ENCODE data around the gene GSE1. TPM values are rescaled to one million over a fixed set of nuclear protein-coding genes. Genes with fewer than 3 reads are reported as not detected.

GSE1 gene
- total RNA-seq, 1 donor from 2014 or later: 120 TPM

DNA sequence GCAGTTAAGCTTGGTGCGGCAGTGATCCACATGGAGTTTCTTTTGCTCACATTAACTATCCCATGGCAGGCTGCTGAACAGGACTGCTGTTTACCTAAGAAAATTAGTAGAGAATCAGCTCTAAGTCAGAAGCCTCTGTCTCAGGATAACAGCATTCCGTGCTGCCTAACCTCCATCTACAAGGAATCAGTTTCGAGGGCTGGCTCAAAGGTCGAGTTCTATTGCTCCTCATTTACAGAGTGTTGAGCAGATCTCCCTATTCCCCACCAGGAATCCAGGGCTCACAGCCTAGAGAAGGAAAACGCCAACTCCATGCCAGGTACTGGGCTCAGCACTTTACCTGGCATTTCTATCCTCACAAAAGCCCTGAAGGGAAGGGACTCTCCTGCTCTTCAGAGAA, 65.7 kb downstream of the GSE1 start:
- no peak for DNase-seq (ENCODE audit: low spot score in 2 of 2)
- TF ChIP-seq, protein P1, sequence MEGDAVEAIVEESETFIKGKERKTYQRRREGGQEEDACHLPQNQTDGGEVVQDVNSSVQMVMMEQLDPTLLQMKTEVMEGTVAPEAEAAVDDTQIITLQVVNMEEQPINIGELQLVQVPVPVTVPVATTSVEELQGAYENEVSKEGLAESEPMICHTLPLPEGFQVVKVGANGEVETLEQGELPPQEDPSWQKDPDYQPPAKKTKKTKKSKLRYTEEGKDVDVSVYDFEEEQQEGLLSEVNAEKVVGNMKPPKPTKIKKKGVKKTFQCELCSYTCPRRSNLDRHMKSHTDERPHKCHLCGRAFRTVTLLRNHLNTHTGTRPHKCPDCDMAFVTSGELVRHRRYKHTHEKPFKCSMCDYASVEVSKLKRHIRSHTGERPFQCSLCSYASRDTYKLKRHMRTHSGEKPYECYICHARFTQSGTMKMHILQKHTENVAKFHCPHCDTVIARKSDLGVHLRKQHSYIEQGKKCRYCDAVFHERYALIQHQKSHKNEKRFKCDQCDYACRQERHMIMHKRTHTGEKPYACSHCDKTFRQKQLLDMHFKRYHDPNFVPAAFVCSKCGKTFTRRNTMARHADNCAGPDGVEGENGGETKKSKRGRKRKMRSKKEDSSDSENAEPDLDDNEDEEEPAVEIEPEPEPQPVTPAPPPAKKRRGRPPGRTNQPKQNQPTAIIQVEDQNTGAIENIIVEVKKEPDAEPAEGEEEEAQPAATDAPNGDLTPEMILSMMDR (IDR thresholded peaks at IDR 0.05): no peak
- intact Hi-C loops (cut with DNase I): no loop called here
- Histone ChIP-seq H3K9me3 (no peaks in the 10 kb centered on the region), H3K27me3 (no peaks in the 10 kb centered on the region), H3K4me1 (no peaks in the 10 kb centered on the region), H3K36me3 (peaks cover 0 to 15% of the 10 kb centered on the region in 2 donors), H3K4me3 (no peak overlapping the region), H3K27ac (no peak overlapping the region)

DNA sequence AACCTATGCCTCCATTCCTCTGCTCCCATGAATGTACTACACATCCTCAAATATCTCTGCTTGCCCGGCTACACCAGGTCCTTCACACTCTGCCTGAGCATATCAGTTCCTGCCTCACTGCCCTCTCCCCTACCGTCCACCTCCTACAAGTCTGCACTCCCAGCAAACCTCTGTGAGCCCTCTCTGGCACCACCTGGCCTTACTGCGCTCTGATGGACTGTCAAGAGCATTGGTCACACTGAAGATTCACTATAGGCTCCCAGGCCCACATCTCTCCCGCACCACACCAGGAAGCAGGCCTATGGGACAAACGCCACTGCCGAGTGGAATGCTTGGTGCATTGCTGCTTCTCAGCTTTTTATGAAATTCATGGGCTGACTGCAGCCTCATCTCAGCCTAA, 66.7 kb downstream of the GSE1 start:
- peaks cover 0 to 7% of the 10 kb centered on the region in 2 donors for H3K36me3 ChIP-seq
- no peaks in the 10 kb centered on the region for H3K27me3 ChIP-seq
- intact Hi-C loops (cut with DNase I): loop anchor here (2.0 kb wide), 1 partner anchor 17 kb away; no protein-coding TSS in a partner anchor
- TF ChIP-seq, protein P1 (IDR thresholded peaks at IDR 0.05): no peak
- no peak overlapping the region for H3K27ac ChIP-seq
- no peaks in the 10 kb centered on the region for H3K9me3 ChIP-seq
- no peaks in the 10 kb centered on the region for H3K4me1 ChIP-seq
- DNase-seq (ENCODE audit: low spot score in 2 of 2): no peak
- no peak overlapping the region for H3K4me3 ChIP-seq

DNA sequence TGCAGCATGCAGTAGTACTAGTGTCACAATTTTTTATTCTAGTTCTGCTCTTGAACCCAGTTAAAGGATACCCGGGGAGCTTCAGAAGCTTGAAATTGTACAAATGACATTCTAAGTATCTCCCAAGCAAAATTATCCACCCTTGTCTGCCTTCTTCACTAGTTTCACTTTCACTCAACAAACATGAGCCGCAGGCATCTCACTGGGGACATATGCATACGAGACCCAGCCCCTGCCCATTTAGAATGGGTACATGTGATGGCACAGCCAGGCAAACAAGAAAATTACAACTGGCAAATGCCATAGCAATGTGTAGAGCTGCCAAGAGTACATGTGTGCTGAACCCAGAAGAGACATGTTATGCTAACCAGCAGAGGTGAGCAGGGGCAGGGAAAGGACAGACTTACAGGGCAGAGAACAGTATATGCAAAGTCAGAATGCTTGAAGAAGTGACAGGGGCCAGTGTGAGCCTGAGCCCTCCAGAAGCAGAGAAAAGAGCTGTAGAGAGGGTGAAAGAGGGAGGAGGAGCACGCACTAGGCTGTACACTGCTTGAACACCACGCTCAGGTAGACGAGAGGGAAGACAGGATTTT, 67.3 kb downstream of the GSE1 start:
- H3K27me3 ChIP-seq: no peaks in the 10 kb centered on the region
- intact Hi-C loops (cut with DNase I): loop anchor here (2.0 kb wide), 1 partner anchor 16 kb away; no protein-coding TSS in a partner anchor
- no peaks in the 10 kb centered on the region for H3K4me1 ChIP-seq
- no peak overlapping the region for H3K27ac ChIP-seq
- no peaks in the 10 kb centered on the region for H3K9me3 ChIP-seq
- DNase-seq (ENCODE audit: low spot score in 2 of 2): no peak
- TF ChIP-seq, protein P1 (IDR thresholded peaks at IDR 0.05): no peak
- H3K4me3 ChIP-seq: no peak overlapping the region
- peaks cover 0 to 7% of the 10 kb centered on the region in 2 donors for H3K36me3 ChIP-seq

DNA sequence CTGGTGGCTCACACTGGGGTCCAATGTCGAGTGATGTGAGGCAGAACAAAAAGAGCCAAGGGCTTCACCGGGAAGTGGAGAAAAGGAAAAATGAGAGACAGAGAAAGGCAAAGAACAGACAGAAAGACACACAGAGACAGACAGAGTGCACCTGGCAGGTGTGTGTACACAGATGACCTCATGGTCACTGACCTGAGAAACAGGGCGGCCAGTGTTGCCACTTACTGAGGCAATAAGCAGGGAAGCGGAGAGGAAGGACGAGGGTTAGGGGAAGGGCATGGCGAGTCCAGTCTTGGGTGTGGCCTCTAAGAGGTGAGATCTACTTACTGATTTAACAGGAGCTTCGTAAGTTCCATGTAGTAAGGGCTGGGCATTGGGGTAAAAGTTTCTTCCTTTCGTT, 68.1 kb downstream of the GSE1 start:
- Histone ChIP-seq H3K36me3 (peaks cover 0 to 7% of the 10 kb centered on the region in 2 donors), H3K27me3 (no peaks in the 10 kb centered on the region), H3K4me1 (no peaks in the 10 kb centered on the region), H3K9me3 (no peaks in the 10 kb centered on the region), H3K4me3 (no peak overlapping the region), H3K27ac (no peak overlapping the region)
- intact Hi-C loops (cut with DNase I): loop anchor here (2.0 kb wide), 1 partner anchor 16 kb away; no protein-coding TSS in a partner anchor
- TF ChIP-seq, protein P1 (IDR thresholded peaks at IDR 0.05): no peak
- no peak for DNase-seq (ENCODE audit: low spot score in 2 of 2)

DNA sequence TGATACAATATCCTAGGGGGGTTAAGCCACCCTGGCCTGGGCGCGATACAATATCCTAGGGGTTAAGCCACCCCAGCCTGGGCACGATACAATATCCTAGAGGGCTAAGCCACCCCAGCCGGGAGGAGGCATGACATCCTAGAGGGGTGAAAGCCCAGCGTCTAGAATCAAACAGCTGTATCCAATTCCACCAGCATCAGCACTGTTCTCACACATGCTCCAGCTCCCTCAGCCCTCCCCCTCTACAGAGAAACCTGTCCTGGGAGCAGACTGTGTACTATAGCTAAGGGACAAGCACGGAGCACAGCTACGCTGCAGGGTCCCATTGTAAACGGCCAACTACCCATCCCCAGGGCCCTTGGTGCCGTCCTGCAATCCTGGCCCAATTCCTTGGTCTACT, 69.4 kb downstream of the GSE1 start:
- no peaks in the 10 kb centered on the region for H3K4me1 ChIP-seq
- no peak for DNase-seq (ENCODE audit: low spot score in 2 of 2)
- no peak overlapping the region for H3K4me3 ChIP-seq
- no peaks in the 10 kb centered on the region for H3K27me3 ChIP-seq
- H3K27ac ChIP-seq: no peak overlapping the region
- intact Hi-C loops (cut with DNase I): no loop called here
- TF ChIP-seq, protein P1 (IDR thresholded peaks at IDR 0.05): no peak
- peaks cover 0 to 7% of the 10 kb centered on the region in 2 donors for H3K36me3 ChIP-seq
- H3K9me3 ChIP-seq: no peaks in the 10 kb centered on the region

All from ascending aorta (tissue), 2 donors.